Endometrial microvascular endothelial cells (primary cell): ENCODE results near the gene THAP10. TPM values are rescaled to one million over a fixed set of nuclear protein-coding genes. Genes with fewer than 3 reads are reported as not detected.

ENCODE experiments used
- total RNA-seq: library from RNA; depleted of rRNA; stranded (reverse); fragments of >200 nt; gene quantifications from one replicate; pipeline ENCODE4 v1.2.3, GENCODE V29; 2015; ENCODE audit errors: inconsistent ontology term

THAP10 gene
- total RNA-seq, 1 donor from 2014 or later = 10.8 TPM

Other genes starting within 250 kb of the THAP10 start
- gene UACA, start 128.9 kb downstream of the THAP10 start, total RNA-seq = 43.3 TPM
- gene LARP6, start 38.3 kb downstream of the THAP10 start, total RNA-seq = 34.5 TPM
- 24.3 TPM for gene LRRC49, start 393 bp upstream of the THAP10 start, total RNA-seq
- 45.7 TPM for gene THSD4, start 223.0 kb upstream of the THAP10 start, total RNA-seq